Nephron progenitor cell (in vitro differentiated cells): ENCODE results near the gene AXIN2.

Source experiments
- DNase-seq: peaks from one replicate; pipeline ENCODE4 v3.0.0; 2021
- H3K27ac Mint-ChIP-seq: 2 replicates; pipeline ENCODE4 v1.8.0; 2021; ENCODE audit warnings: mild to moderate bottlenecking, moderate library complexity, mixed read lengths
- H3K27me3 Mint-ChIP-seq: 2 replicates; pipeline ENCODE4 v1.8.0; 2021; ENCODE audit warnings: mild to moderate bottlenecking, low read depth, mixed read lengths; ENCODE audit not compliant: poor library complexity
- H3K36me3 Mint-ChIP-seq: 2 replicates; pipeline ENCODE4 v1.8.0; 2021; ENCODE audit warnings: low read depth, mixed read lengths
- H3K4me1 Mint-ChIP-seq: 2 replicates; pipeline ENCODE4 v1.8.0; 2021; ENCODE audit warnings: mixed read lengths
- H3K4me3 Mint-ChIP-seq: 2 replicates; pipeline ENCODE4 v1.8.0; 2021; ENCODE audit warnings: mild to moderate bottlenecking, moderate library complexity, mixed read lengths
- H3K9me3 Mint-ChIP-seq: 2 replicates; pipeline ENCODE4 v1.8.0; 2021; ENCODE audit warnings: mild to moderate bottlenecking, moderate library complexity, mixed read lengths
- CTCF ChIP-seq: fragments of 200-600 bp; sonication (generic); IDR thresholded peaks from 2 replicates; pipeline ENCODE4 v1.5.0; 2021; ENCODE audit warnings: antibody characterized with exemption

AXIN2 gene

GRCh38 chr17:65587534-65588180, 26.2 kb upstream of the AXIN2 start:
- Mint-ChIP-seq H3K4me3 (no peak overlapping the region), H3K27me3 (peaks cover 8% of the 10 kb centered on the region), H3K36me3 (no peaks in the 10 kb centered on the region), H3K4me1 (peaks cover 38% of the 10 kb centered on the region), H3K9me3 (no peaks in the 10 kb centered on the region), H3K27ac (no peak overlapping the region)
- TF ChIP-seq CTCF = no peak
- no peak for DNase-seq

GRCh38 chr17:65586899-65587298, 25.5 kb upstream of the AXIN2 start:
- TF ChIP-seq CTCF = no peak
- Mint-ChIP-seq H3K9me3 (no peaks in the 10 kb centered on the region), H3K4me3 (peak overlapping the region; percentile 41), H3K27me3 (peaks cover 8% of the 10 kb centered on the region), H3K36me3 (no peaks in the 10 kb centered on the region), H3K27ac (peak overlapping the region; percentile 89), H3K4me1 (peaks cover 31% of the 10 kb centered on the region)
- DNase-seq = no peak

GRCh38 chr17:65584604-65585521, 23.4 kb upstream of the AXIN2 start:
- Mint-ChIP-seq H3K4me3 (no peak overlapping the region), H3K27me3 (peaks cover 8% of the 10 kb centered on the region), H3K9me3 (no peaks in the 10 kb centered on the region), H3K4me1 (peaks cover 28% of the 10 kb centered on the region), H3K36me3 (no peaks in the 10 kb centered on the region), H3K27ac (no peak overlapping the region)
- TF ChIP-seq CTCF = no peak
- no peak for DNase-seq

- Mint-ChIP-seq H3K4me3 (no peak overlapping the region), H3K27me3 (peaks cover 9% of the 10 kb centered on the region), H3K9me3 (no peaks in the 10 kb centered on the region), H3K27ac (no peak overlapping the region), H3K4me1 (peaks cover 27% of the 10 kb centered on the region), H3K36me3 (no peaks in the 10 kb centered on the region)
- TF ChIP-seq CTCF = no peak
- DNase-seq = no peak
These were observed 22.6 kb upstream of the AXIN2 start for GRCh38 chr17:65583921-65584603.

GRCh38 chr17:65576939-65577338, 15.5 kb upstream of the AXIN2 start:
- H3K4me1 Mint-ChIP-seq = peaks cover 26% of the 10 kb centered on the region
- no peak overlapping the region for H3K4me3 Mint-ChIP-seq
- no peak for TF ChIP-seq CTCF

More at GRCh38 chr17:65576939-65577338, 15.5 kb upstream of the AXIN2 start:
- Mint-ChIP-seq H3K9me3 (no peaks in the 10 kb centered on the region), H3K36me3 (no peaks in the 10 kb centered on the region), H3K27ac (no peak overlapping the region), H3K27me3 (peaks cover 21% of the 10 kb centered on the region)
- DNase-seq = no peak
